GM12892 (cell line): ENCODE data around the gene SIAH3.
"Not testable (repeated sequence)": the region's sequence is repeated elsewhere in the genome, so short reads cannot be mapped to it uniquely, and the experiment has no call there.

Source experiments
- POLR2A ChIP-seq: IDR thresholded peaks from 2 replicates; pipeline ENCODE4 v1.6.1; 2011; ENCODE audit warnings: low read depth, low read length, control low read depth
- POLR2AphosphoS5 ChIP-seq: IDR thresholded peaks from 2 replicates; pipeline ENCODE4 v1.6.1; 2011; ENCODE audit warnings: low read depth, low read length, control low read depth
- TAF1 ChIP-seq: IDR thresholded peaks from 2 replicates; pipeline ENCODE4 v1.6.1; 2011; ENCODE audit warnings: low read depth, mild to moderate bottlenecking, control low read depth, low read length, borderline replicate concordance

DNA sequence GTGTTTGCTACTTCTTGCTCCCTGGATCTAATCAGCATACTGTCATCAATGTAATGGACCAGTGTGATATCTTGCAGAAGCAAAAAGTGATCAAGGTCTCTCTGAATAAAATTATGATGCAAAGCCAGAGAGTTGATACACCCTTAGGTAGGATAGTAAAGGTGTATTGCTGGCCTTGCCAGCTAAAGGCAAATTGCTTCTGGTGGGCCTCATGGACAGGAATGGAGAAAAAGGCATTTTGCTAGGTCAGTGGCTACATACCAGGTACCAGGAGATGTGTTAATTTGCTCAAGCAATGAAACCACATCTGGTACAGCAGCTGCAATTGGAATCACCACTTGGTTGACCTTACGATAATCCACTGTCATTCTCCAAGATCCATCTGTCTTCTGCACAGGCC is 95.1 kb downstream of the SIAH3 start:
- not testable (repeated sequence) for TF ChIP-seq POLR2AphosphoS5, POLR2A, TAF1
